HG02763 (cell line): ENCODE measurements around the gene MRC2.
A peak's percentile ranks its signal among the peaks of the same experiment; 100 is the strongest.

Experiments used
- ATAC-seq: cut with Tn5 transposase; IDR thresholded peaks from one replicate; pipeline ENCODE4 v1.9.1; 2021; ENCODE audit warnings: mild to moderate bottlenecking, moderate library complexity; ENCODE audit not compliant: unreplicated experiment

The MRC2 gene

GRCh38 chr17:62714016-62714777, 86.7 kb downstream of the MRC2 start:
- no peak for ATAC-seq

- no peak for ATAC-seq
These were observed 88.5 kb downstream of the MRC2 start for GRCh38 chr17:62715882-62716390.

- no peak for ATAC-seq
These were observed 89.5 kb downstream of the MRC2 start for GRCh38 chr17:62716834-62717588.

- no peak for ATAC-seq
These were observed 90.1 kb downstream of the MRC2 start for GRCh38 chr17:62717589-62717855.

- no peak for ATAC-seq
These were observed 90.4 kb downstream of the MRC2 start for GRCh38 chr17:62717889-62718288.

GRCh38 chr17:62718429-62718828, 91.0 kb downstream of the MRC2 start:
- no peak for ATAC-seq

- ATAC-seq, result no peak
These were observed 92.1 kb downstream of the MRC2 start for GRCh38 chr17:62719586-62719985.

GRCh38 chr17:62720126-62720850, 92.8 kb downstream of the MRC2 start:
- ATAC-seq, result no peak

- ATAC-seq, result no peak
These were observed 95.2 kb downstream of the MRC2 start for GRCh38 chr17:62722625-62723024.

- no peak for ATAC-seq
These were observed 96.4 kb downstream of the MRC2 start for GRCh38 chr17:62723842-62724241.

- ATAC-seq, result peak; percentile 95
These were observed 97.1 kb downstream of the MRC2 start for GRCh38 chr17:62724398-62725146.

GRCh38 chr17:62725791-62726249, 98.3 kb downstream of the MRC2 start:
- ATAC-seq, result no peak

GRCh38 chr17:62727916-62728672, 100.6 kb downstream of the MRC2 start:
- no peak for ATAC-seq

- no peak for ATAC-seq
These were observed 104.7 kb downstream of the MRC2 start for GRCh38 chr17:62732125-62732524.

GRCh38 chr17:62735044-62735651, 107.7 kb downstream of the MRC2 start:
- ATAC-seq, result no peak

- no peak for ATAC-seq
These were observed 110.0 kb downstream of the MRC2 start for GRCh38 chr17:62737513-62737912.

- ATAC-seq, result no peak
These were observed 110.8 kb downstream of the MRC2 start for GRCh38 chr17:62738281-62738680.

- ATAC-seq, result no peak
These were observed 112.3 kb downstream of the MRC2 start for GRCh38 chr17:62739645-62740388.

GRCh38 chr17:62741290-62741689, 113.8 kb downstream of the MRC2 start:
- ATAC-seq, result no peak
